ENCODE data around the gene CRY2.
"Not testable (repeated sequence)": the region's sequence is repeated elsewhere in the genome, so short reads cannot be mapped to it uniquely, and the experiment has no call there.

Gene CRY2

DNA sequence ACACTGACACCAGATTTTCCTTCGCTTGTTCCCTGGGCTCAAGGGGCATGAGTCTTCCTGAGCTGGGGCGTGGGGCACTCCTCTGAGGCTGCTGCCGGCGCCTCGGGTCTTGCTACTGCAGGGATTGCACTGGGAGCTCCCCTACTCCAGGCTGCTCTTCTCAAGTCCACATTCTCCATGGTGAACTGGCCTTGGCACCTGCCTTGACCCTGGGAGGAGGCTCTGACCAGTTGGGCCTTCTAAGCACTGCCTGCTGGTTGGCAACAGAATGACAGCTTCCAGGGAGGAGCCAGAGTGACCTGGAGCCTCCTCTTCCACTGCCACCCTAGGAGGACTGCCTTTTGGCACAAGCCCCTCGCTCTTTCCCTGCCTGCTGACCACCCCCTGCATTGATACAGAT is 50.3 kb downstream of the CRY2 start:
- peaks cover 26% of the 10 kb centered on the region for H3K4me1 ChIP-seq (ENCODE audit: control insufficient read depth, low read depth, low read length)
- no peaks in the 10 kb centered on the region for H3K36me3 ChIP-seq (ENCODE audit: control insufficient read depth, low read depth, low read length)
- peaks cover 7% of the 10 kb centered on the region for H3K27me3 ChIP-seq (ENCODE audit: control insufficient read depth, insufficient read depth, low read length)
- H3K4me3 ChIP-seq (ENCODE audit: low read length), result no peak overlapping the region
- H3K9me3 ChIP-seq (ENCODE audit: control insufficient read depth, low read depth, low read length), result no peaks in the 10 kb centered on the region
- H3K27ac ChIP-seq (ENCODE audit: low read length), result no peak overlapping the region
- no peak overlapping the region for H3K9ac ChIP-seq (ENCODE audit: low read length)

DNA sequence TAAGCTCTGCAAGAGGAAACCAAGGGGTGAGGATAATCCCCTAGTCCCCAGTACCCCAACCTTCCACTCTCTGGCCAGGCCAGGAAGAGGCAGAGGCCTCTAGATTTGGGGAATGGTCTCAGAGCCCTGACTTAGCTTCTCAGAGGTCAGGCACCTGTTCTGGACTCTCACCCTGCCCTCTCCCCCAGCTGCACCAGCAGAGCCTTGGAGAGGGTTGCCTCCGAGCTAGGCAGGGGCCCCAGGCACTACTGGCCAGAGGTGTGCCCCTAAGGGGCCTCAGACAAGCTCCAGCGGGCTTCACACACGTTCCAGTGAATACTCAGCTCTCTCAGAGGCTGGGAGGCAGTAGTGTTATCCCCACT is 51.8 kb downstream of the CRY2 start:
- Histone ChIP-seq H3K27ac (ENCODE audit: low read length) (no peak overlapping the region), H3K27me3 (ENCODE audit: control insufficient read depth, insufficient read depth, low read length) (peaks cover 7% of the 10 kb centered on the region), H3K9ac (ENCODE audit: low read length) (peak overlapping the region; percentile 47), H3K4me3 (ENCODE audit: low read length) (peak overlapping the region; percentile 60), H3K36me3 (ENCODE audit: control insufficient read depth, low read depth, low read length) (peaks cover 10% of the 10 kb centered on the region), H3K9me3 (ENCODE audit: control insufficient read depth, low read depth, low read length) (no peaks in the 10 kb centered on the region), H3K4me1 (ENCODE audit: control insufficient read depth, low read depth, low read length) (peaks cover 19% of the 10 kb centered on the region)

DNA sequence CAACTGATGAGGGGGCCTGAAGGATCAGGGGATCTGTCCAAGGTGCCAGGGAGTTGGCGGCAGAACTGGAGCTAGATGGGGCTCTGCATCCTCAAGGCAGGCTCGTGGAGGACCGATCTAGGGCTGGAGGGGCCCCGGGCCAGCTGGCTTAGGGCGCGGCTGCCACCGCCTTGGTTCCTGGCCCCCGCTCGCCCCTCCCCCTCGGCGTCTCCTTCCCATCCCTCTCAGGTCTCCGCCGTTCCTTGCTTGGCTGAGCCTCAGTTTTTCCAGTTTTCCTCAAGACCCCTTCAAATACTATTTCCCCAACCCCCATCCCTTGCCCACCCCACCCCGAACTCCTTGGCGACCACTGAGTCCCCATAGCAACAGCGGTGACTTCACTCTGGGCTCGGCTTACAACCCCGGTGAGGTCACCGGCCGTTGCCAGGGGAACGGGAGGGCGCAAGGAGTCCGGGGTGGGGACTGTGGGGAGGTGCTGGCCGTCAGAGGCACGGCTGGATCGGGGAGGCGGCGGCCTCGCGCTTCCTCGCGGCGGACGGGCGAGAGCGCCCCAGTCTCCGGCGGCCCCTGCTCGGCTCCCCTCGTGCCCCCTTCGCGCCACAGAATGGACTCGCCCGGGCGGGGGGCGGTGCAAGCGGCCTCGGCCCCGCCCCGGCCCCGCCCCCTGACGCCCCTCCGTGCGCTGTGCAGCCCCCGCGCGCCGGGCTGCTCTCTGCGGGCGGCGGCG is 52.3 kb downstream of the CRY2 start:
- Histone ChIP-seq H3K4me1 (ENCODE audit: control insufficient read depth, low read depth, low read length) (peaks cover 19% of the 10 kb centered on the region), H3K9ac (ENCODE audit: low read length) (peak overlapping the region; percentile 47), H3K27me3 (ENCODE audit: control insufficient read depth, insufficient read depth, low read length) (peaks cover 7% of the 10 kb centered on the region), H3K36me3 (ENCODE audit: control insufficient read depth, low read depth, low read length) (peaks cover 15% of the 10 kb centered on the region), H3K27ac (ENCODE audit: low read length) (no peak overlapping the region), H3K4me3 (ENCODE audit: low read length) (peak overlapping the region; percentile 60), H3K9me3 (ENCODE audit: control insufficient read depth, low read depth, low read length) (no peaks in the 10 kb centered on the region)

DNA sequence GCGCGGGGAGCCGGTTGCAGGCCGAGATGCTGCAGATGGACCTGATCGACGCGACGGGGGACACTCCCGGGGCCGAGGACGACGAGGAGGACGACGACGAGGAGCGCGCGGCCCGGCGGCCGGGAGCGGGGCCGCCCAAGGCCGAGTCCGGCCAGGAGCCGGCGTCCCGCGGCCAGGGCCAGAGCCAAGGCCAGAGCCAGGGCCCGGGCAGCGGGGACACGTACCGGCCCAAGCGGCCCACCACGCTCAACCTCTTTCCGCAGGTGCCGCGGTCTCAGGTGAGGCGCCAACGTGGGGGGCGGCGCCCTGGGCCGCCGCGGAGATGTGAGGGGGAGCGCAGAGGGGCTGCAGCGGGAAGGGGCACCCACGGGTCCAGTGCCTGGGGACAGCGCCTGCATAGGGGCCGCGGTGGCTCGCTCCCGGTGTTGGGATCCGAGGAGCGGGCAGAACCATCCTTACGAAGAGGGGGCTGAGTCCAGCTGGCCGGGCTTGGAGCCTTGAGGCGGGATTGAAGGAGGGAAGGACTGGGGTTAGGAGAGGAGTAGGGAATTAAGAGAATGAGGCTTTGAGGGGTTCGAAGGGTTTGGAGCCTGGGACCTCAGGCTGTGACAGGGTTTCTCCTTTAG is 53.0 kb downstream of the CRY2 start:
- H3K9me3 ChIP-seq (ENCODE audit: control insufficient read depth, low read depth, low read length); H3K27me3 ChIP-seq (ENCODE audit: control insufficient read depth, insufficient read depth, low read length); H3K27ac ChIP-seq (ENCODE audit: low read length): not testable (repeated sequence)
- peaks cover 22% of the 10 kb centered on the region for H3K36me3 ChIP-seq (ENCODE audit: control insufficient read depth, low read depth, low read length)
- H3K4me3 ChIP-seq (ENCODE audit: low read length), result peak overlapping the region; percentile 60
- peaks cover 19% of the 10 kb centered on the region for H3K4me1 ChIP-seq (ENCODE audit: control insufficient read depth, low read depth, low read length)
- H3K9ac ChIP-seq (ENCODE audit: low read length), result peak overlapping the region; percentile 26

DNA sequence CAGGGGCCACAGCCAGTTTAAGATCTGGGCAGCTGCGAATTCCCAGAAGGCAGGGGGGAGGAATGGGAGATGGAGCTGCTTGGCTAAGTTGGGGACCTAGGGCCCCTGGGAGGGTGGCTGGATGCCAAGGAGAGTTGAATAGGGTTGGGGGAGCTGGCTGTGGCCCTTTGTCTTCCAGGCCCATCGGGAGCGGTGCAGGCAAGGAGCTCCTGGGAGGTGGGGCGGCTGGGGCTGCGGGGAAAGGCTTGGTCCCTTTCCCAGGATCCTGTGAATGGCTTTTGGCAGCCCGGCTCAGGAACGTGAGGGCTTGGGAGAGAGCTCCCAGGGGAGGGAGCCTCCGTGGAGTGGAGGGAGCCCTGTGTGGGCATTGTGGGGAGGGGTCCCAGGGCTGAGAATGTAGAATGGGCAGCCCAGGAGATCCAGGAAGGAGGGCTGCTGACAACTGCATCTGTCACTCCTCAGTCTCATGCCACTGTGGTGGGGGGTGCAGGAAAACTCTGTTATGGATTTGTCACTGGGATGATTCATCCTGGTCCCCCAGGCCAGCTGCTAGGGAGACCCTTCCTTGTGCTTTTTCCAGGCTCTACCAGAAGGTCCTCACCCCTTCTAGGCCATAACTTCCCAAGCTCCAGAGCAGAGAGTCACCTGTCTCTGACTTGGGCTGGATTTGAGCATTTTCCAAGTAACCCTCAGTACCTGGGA is 53.8 kb downstream of the CRY2 start:
- Histone ChIP-seq H3K4me1 (ENCODE audit: control insufficient read depth, low read depth, low read length) (peaks cover 15% of the 10 kb centered on the region), H3K9ac (ENCODE audit: low read length) (peak overlapping the region; percentile 26), H3K9me3 (ENCODE audit: control insufficient read depth, low read depth, low read length) (no peaks in the 10 kb centered on the region), H3K27ac (ENCODE audit: low read length) (no peak overlapping the region), H3K4me3 (ENCODE audit: low read length) (peak overlapping the region; percentile 60), H3K27me3 (ENCODE audit: control insufficient read depth, insufficient read depth, low read length) (peaks cover 7% of the 10 kb centered on the region), H3K36me3 (ENCODE audit: control insufficient read depth, low read depth, low read length) (peaks cover 24% of the 10 kb centered on the region)

DNA sequence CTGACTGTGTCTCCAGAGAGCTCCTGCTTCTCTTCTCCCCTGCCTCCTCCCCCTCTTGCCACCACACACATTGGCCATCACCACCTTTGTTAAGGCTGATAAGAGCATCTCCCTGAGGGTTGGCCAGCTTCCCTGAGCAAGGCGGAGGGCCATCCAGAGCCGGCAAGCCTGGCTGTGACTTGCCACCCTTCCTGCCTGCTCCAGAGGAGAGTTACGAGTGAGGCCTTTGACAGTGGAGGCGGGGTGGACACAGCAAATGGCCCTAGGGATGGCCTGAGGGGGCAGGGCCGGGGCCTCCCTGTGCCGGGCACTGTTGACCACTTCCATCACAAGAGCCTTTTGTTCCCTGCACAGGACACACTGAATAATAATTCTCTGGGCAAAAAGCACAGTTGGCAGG is 54.4 kb downstream of the CRY2 start:
- peaks cover 13% of the 10 kb centered on the region for H3K4me1 ChIP-seq (ENCODE audit: control insufficient read depth, low read depth, low read length)
- H3K36me3 ChIP-seq (ENCODE audit: control insufficient read depth, low read depth, low read length), result peaks cover 24% of the 10 kb centered on the region
- H3K9me3 ChIP-seq (ENCODE audit: control insufficient read depth, low read depth, low read length), result no peaks in the 10 kb centered on the region
- H3K27me3 ChIP-seq (ENCODE audit: control insufficient read depth, insufficient read depth, low read length), result peaks cover 7% of the 10 kb centered on the region
- H3K9ac ChIP-seq (ENCODE audit: low read length), result no peak overlapping the region
- H3K4me3 ChIP-seq (ENCODE audit: low read length), result no peak overlapping the region
- no peak overlapping the region for H3K27ac ChIP-seq (ENCODE audit: low read length)

DNA sequence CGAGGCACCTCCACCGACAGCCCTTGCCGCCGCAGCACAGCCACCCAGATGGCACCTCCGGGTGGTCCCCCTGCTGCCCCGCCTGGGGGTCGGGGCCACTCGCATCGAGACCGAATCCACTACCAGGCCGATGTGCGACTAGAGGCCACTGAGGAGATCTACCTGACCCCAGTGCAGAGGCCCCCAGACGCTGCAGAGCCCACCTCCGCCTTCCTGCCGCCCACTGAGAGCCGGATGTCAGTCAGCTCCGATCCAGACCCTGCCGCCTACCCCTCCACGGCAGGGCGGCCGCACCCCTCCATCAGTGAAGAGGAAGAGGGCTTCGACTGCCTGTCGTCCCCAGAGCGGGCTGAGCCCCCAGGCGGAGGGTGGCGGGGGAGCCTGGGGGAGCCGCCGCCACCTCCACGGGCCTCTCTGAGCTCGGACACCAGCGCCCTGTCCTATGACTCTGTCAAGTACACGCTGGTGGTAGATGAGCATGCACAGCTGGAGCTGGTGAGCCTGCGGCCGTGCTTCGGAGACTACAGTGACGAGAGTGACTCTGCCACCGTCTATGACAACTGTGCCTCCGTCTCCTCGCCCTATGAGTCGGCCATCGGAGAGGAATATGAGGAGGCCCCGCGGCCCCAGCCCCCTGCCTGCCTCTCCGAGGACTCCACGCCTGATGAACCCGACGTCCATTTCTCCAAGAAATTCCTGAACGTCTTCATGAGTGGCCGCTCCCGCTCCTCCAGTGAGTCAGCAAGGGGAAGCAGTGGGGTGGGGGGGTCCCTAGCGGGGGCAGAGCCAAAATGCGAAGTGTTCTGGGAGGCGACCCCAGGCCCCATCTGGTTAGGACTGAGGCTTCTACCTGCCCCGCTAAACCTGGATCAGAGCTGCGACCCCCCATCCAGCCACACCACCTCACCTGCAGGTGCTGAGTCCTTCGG is 55.4 kb downstream of the CRY2 start:
- no peak overlapping the region for H3K9ac ChIP-seq (ENCODE audit: low read length)
- no peaks in the 10 kb centered on the region for H3K9me3 ChIP-seq (ENCODE audit: control insufficient read depth, low read depth, low read length)
- no peak overlapping the region for H3K27ac ChIP-seq (ENCODE audit: low read length)
- no peak overlapping the region for H3K4me3 ChIP-seq (ENCODE audit: low read length)
- peaks cover 13% of the 10 kb centered on the region for H3K4me1 ChIP-seq (ENCODE audit: control insufficient read depth, low read depth, low read length)
- H3K27me3 ChIP-seq (ENCODE audit: control insufficient read depth, insufficient read depth, low read length), result peaks cover 7% of the 10 kb centered on the region
- peaks cover 24% of the 10 kb centered on the region for H3K36me3 ChIP-seq (ENCODE audit: control insufficient read depth, low read depth, low read length)

DNA sequence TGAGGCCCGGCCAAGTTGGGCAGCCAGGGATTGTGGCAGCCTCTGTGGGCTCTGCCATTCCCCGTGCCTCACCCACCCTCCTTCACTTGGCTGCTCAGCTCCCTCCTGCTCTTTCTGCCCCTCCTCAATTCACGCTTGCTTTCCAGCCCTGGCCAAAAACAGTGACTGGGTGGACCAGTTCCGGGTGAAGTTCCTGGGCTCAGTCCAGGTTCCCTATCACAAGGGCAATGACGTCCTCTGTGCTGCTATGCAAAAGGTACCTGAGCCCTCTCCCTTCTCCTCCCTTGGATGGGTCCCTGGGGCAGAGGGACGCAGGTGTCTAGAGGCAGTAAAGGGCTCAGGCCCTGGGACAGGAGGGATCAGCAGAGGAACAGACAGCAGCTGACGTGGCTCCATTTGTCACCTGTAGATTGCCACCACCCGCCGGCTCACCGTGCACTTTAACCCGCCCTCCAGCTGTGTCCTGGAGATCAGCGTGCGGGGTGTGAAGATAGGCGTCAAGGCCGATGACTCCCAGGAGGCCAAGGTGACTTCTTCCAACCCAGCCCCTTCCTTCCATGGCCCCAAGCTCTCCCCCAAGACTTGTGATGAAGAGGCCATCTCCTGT is 57.1 kb downstream of the CRY2 start:
- Histone ChIP-seq H3K4me3 (ENCODE audit: low read length) (no peak overlapping the region), H3K9me3 (ENCODE audit: control insufficient read depth, low read depth, low read length) (no peaks in the 10 kb centered on the region), H3K27me3 (ENCODE audit: control insufficient read depth, insufficient read depth, low read length) (peaks cover 7% of the 10 kb centered on the region), H3K27ac (ENCODE audit: low read length) (no peak overlapping the region), H3K9ac (ENCODE audit: low read length) (no peak overlapping the region), H3K36me3 (ENCODE audit: control insufficient read depth, low read depth, low read length) (peaks cover 24% of the 10 kb centered on the region), H3K4me1 (ENCODE audit: control insufficient read depth, low read depth, low read length) (peaks cover 6% of the 10 kb centered on the region)

DNA sequence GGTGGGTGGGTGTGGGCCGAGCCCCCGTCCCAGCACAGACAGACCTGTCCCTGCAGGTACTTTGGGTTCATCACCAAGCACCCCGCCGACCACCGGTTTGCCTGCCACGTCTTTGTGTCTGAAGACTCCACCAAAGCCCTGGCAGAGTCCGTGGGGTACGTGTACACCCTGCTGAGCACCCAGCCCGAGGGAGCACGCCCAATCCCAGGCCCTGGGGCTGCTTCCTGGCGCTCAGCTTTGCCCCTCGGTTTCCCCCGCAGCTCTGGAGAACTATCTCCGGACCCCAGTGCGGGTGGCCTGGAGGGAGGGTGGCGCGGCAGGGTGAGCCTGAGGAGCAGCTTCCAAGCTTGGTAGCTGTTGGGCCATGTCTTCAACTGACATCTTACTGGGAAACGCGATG is 57.8 kb downstream of the CRY2 start:
- Histone ChIP-seq H3K4me1 (ENCODE audit: control insufficient read depth, low read depth, low read length) (peaks cover 6% of the 10 kb centered on the region), H3K9ac (ENCODE audit: low read length) (no peak overlapping the region), H3K36me3 (ENCODE audit: control insufficient read depth, low read depth, low read length) (peaks cover 24% of the 10 kb centered on the region)

DNA sequence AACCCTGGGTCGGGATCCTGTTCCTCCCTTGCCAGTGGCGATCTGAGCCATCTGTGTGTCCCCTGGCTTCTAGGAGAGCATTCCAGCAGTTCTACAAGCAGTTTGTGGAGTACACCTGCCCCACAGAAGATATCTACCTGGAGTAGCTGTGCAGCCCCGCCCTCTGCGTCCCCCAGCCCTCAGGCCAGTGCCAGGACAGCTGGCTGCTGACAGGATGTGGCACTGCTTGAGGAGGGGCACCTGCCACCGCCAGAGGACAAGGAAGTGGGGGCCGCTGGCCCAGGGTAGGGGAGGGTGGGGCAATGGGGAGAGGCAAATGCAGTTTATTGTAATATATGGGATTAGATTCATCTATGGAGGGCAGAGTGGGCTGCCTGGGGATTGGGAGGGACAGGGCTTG is 58.3 kb downstream of the CRY2 start:
- not testable (repeated sequence) for H3K27ac ChIP-seq (ENCODE audit: low read length); H3K9ac ChIP-seq (ENCODE audit: low read length); H3K9me3 ChIP-seq (ENCODE audit: control insufficient read depth, low read depth, low read length); H3K4me1 ChIP-seq (ENCODE audit: control insufficient read depth, low read depth, low read length); H3K27me3 ChIP-seq (ENCODE audit: control insufficient read depth, insufficient read depth, low read length); H3K4me3 ChIP-seq (ENCODE audit: low read length)
- peaks cover 24% of the 10 kb centered on the region for H3K36me3 ChIP-seq (ENCODE audit: control insufficient read depth, low read depth, low read length)

More for the DNA sequence above, 57.8 kb downstream of the CRY2 start:
- H3K9me3 ChIP-seq (ENCODE audit: control insufficient read depth, low read depth, low read length), result no peaks in the 10 kb centered on the region
- peaks cover 7% of the 10 kb centered on the region for H3K27me3 ChIP-seq (ENCODE audit: control insufficient read depth, insufficient read depth, low read length)
- H3K27ac ChIP-seq (ENCODE audit: low read length), result no peak overlapping the region
- no peak overlapping the region for H3K4me3 ChIP-seq (ENCODE audit: low read length)
